ENCODE results near the gene SLC12A4. TPM values are rescaled to one million over a fixed set of nuclear protein-coding genes. Genes with fewer than 3 reads are reported as not detected.

Gene SLC12A4
- total and polyA plus RNA-seq, 4 donors, result 8.0 to 37.3 (median 17.1) TPM

GRCh38 chr16:67917140-67917851 is 51.1 kb downstream of the SLC12A4 start:
- 67% methylated on average over 6 of the region's 6 CpGs for WGBS
- Histone ChIP-seq H3K9ac (ENCODE audit: low read depth in 1 of 2, low read length in 2 of 2) (no peak overlapping the region), H3K4me3 (ENCODE audit: low read depth in 1 of 3, low read length in 3 of 3) (no peak overlapping the region), H3K27me3 (ENCODE audit: control insufficient read depth in 4 of 4, insufficient read depth in 4 of 4, low read length in 3 of 4) (no peaks in the 10 kb centered on the region), H3K36me3 (ENCODE audit: control insufficient read depth in 4 of 4, insufficient read depth in 3 of 4, low read depth in 1 of 4, low read length in 3 of 4) (peaks cover 0 to 7% (median 2%) of the 10 kb centered on the region in 4 donors), H3K9me3 (ENCODE audit: control insufficient read depth in 4 of 4, low read length in 3 of 4) (no peaks in the 10 kb centered on the region), H3K4me1 (ENCODE audit: control insufficient read depth in 4 of 4, insufficient read depth in 4 of 4, low read length in 3 of 4) (peaks cover 11 to 35% (median 26%) of the 10 kb centered on the region in 4 donors), H3K27ac (ENCODE audit: low read depth in 1 of 2, low read length in 2 of 2) (no peak overlapping the region)
- TF ChIP-seq ATF3 (IDR thresholded peaks at IDR 0.05) (no peak), NR2F2 (IDR thresholded peaks at IDR 0.05) (no peak), EGR1 (IDR thresholded peaks at IDR 0.05; ENCODE audit: low read depth in 2 of 2) (no peak), RXRA (IDR thresholded peaks at IDR 0.05) (no peak), FOXA2 (IDR thresholded peaks at IDR 0.05) (no peak), RAD21 (IDR thresholded peaks at IDR 0.05) (no peak), CTCF (IDR thresholded peaks at IDR 0.05; ENCODE audit: low read depth, low read length, missing input control) (no peak), FOXA1 (IDR thresholded peaks at IDR 0.05) (no peak), HNF4G (IDR thresholded peaks at IDR 0.05) (no peak), HNF4A (conservative IDR thresholded peaks at IDR 0.05) (no peak), MAX (IDR thresholded peaks at IDR 0.05) (no peak), JUND (IDR thresholded peaks at IDR 0.05) (no peak), YY1 (IDR thresholded peaks at IDR 0.05) (no peak), SP1 (IDR thresholded peaks at IDR 0.05) (no peak), TAF1 (conservative IDR thresholded peaks at IDR 0.05) (no peak)
- DNase-seq (ENCODE audit: low spot score), result no peak

GRCh38 chr16:67915831-67916723 is 52.4 kb downstream of the SLC12A4 start:
- Histone ChIP-seq H3K27me3 (ENCODE audit: control insufficient read depth in 4 of 4, insufficient read depth in 4 of 4, low read length in 3 of 4) (no peaks in the 10 kb centered on the region), H3K27ac (ENCODE audit: low read depth in 1 of 2, low read length in 2 of 2) (peak overlapping the region; percentile 1 to 25), H3K9me3 (ENCODE audit: control insufficient read depth in 4 of 4, low read length in 3 of 4) (no peaks in the 10 kb centered on the region), H3K4me3 (ENCODE audit: low read depth in 1 of 3, low read length in 3 of 3) (no peak overlapping the region), H3K36me3 (ENCODE audit: control insufficient read depth in 4 of 4, insufficient read depth in 3 of 4, low read depth in 1 of 4, low read length in 3 of 4) (peaks cover 0 to 11% (median 5%) of the 10 kb centered on the region in 4 donors), H3K9ac (ENCODE audit: low read depth in 1 of 2, low read length in 2 of 2) (no peak overlapping the region), H3K4me1 (ENCODE audit: control insufficient read depth in 4 of 4, insufficient read depth in 4 of 4, low read length in 3 of 4) (peaks cover 11 to 35% (median 26%) of the 10 kb centered on the region in 4 donors)
- 67% methylated on average over 7 of the region's 7 CpGs for WGBS
- DNase-seq (ENCODE audit: low spot score), result no peak
- no peak for TF ChIP-seq FOXA2 (IDR thresholded peaks at IDR 0.05)
- no peak for TF ChIP-seq JUND (IDR thresholded peaks at IDR 0.05)
- no peak for TF ChIP-seq EGR1 (IDR thresholded peaks at IDR 0.05; ENCODE audit: low read depth in 2 of 2)
- peak in 1 of 2 donors; percentile 13 for TF ChIP-seq RAD21 (IDR thresholded peaks at IDR 0.05)
- TF ChIP-seq FOXA1 (IDR thresholded peaks at IDR 0.05), result no peak
- TF ChIP-seq HNF4A (conservative IDR thresholded peaks at IDR 0.05), result peak; percentile 78 to 83
- TF ChIP-seq ATF3 (IDR thresholded peaks at IDR 0.05), result no peak
- TF ChIP-seq REST (IDR thresholded peaks at IDR 0.05), result no peak
- no peak for TF ChIP-seq TAF1 (conservative IDR thresholded peaks at IDR 0.05)
- TF ChIP-seq SP1 (IDR thresholded peaks at IDR 0.05), result peak; percentile 50
- TF ChIP-seq CTCF (IDR thresholded peaks at IDR 0.05; ENCODE audit: low read depth, low read length, missing input control), result no peak
- peak; percentile 58 to 78 for TF ChIP-seq RXRA (IDR thresholded peaks at IDR 0.05)
- TF ChIP-seq ZBTB33 (IDR thresholded peaks at IDR 0.05), result no peak
- TF ChIP-seq YY1 (IDR thresholded peaks at IDR 0.05), result no peak
- no peak for TF ChIP-seq NR2F2 (IDR thresholded peaks at IDR 0.05)
- TF ChIP-seq HNF4G (IDR thresholded peaks at IDR 0.05), result peak; percentile 42
- no peak for TF ChIP-seq MAX (IDR thresholded peaks at IDR 0.05)

All from liver (tissue), 9 donors.